B cell (primary cell): ENCODE data around the gene TRIM66. TPM values are rescaled to one million over a fixed set of nuclear protein-coding genes. Genes with fewer than 3 reads are reported as not detected.

ENCODE experiments used
- ATAC-seq: fragments of 200-7000 bp; cut with Tn5 transposase; one replicate; pipeline ENCODE4 v1.10.0; 2021; ENCODE audit warnings: low read depth, mild to moderate bottlenecking, moderate number of reproducible peaks, moderate library complexity
- CTCF ChIA-PET: fragments of 350-600 bp; sonication (Branson Sonifier 250); formaldehyde crosslinking; loops from one replicate; lab custom pipeline; 2021; ENCODE audit warnings: antibody characterized with exemption, inconsistent platforms; lab: Charles Lee
- POLR2A ChIA-PET: fragments of 350-600 bp; sonication (Branson Sonifier 250); formaldehyde crosslinking; loops from one replicate; lab custom pipeline; 2021; ENCODE audit warnings: antibody characterized with exemption; lab: Charles Lee
- DNase-seq: peaks from one replicate; pipeline ENCODE4 v3.0.0; 2013
- H2AFZ ChIP-seq: 2 replicates; pipeline ENCODE4 v1.6.1; 2012; ENCODE audit warnings: mild to moderate bottlenecking, low read depth, low read length; ENCODE audit not compliant: insufficient read depth, poor library complexity, severe bottlenecking
- H3K27ac ChIP-seq, 2 donors: 1 replicate in 1 of 2; 2 replicates in 1 of 2; pipeline ENCODE4 v1.5.1; 2012 to 2013; ENCODE audit warnings: low read length in 2 of 2, mild to moderate bottlenecking in 2 of 2, moderate library complexity in 1 of 2
- H3K27me3 ChIP-seq, 4 experiments: fragments of 200-600 bp in 1 of 4; sonication (generic) in 1 of 4; replicated peaks in 1 of 4; 1 replicate in 2 of 4; 2 replicates in 2 of 4; pipeline versions ENCODE4 v1.6.1 to v1.7.0; 2013 to 2016; ENCODE audit warnings: low read length in 3 of 4, mild to moderate bottlenecking in 2 of 4, mixed read lengths in 1 of 4, moderate library complexity in 1 of 4; ENCODE audit not compliant: insufficient read depth in 4 of 4, control insufficient read depth in 3 of 4; ENCODE audit errors: control extremely low read depth in 1 of 4
- H3K36me3 ChIP-seq, 2 experiments: replicated peaks in 1 of 2; 1 replicate in 1 of 2; 2 replicates in 1 of 2; pipeline versions ENCODE4 v1.6.1 to v1.7.1; 2013; ENCODE audit warnings: low read length in 1 of 2; ENCODE audit not compliant: insufficient read depth in 2 of 2, control insufficient read depth in 1 of 2; ENCODE audit errors: control extremely low read depth in 1 of 2, extremely low read depth in 1 of 2
- H3K4me1 ChIP-seq, 2 donors: fragments of 200-600 bp in 1 of 2; sonication (generic) in 1 of 2; 1 replicate in 1 of 2; 2 replicates in 1 of 2; pipeline versions ENCODE4 v1.5.1 to v1.6.1; 2013 to 2017; ENCODE audit warnings: low read length in 2 of 2; ENCODE audit not compliant: control insufficient read depth in 2 of 2, insufficient read depth in 2 of 2
- H3K4me2 ChIP-seq: replicated peaks from 2 replicates; pipeline ENCODE3; 2012; ENCODE audit warnings: mild to moderate bottlenecking, low read depth, low read length; ENCODE audit not compliant: poor library complexity, severe bottlenecking
- H3K4me3 ChIP-seq, 5 experiments: fragments of 200-600 bp in 1 of 5; sonication (generic) in 1 of 5; 1 replicate in 3 of 5; 2 replicates in 2 of 5; pipeline versions ENCODE4 v1.5.1 to v1.7.0; 2011 to 2016; ENCODE audit warnings: low read length in 4 of 5, mild to moderate bottlenecking in 4 of 5, low read depth in 2 of 5, control low read depth in 1 of 5, moderate library complexity in 1 of 5; ENCODE audit not compliant: insufficient read depth in 1 of 5; ENCODE audit errors: control extremely low read depth in 1 of 5, extremely low read depth in 1 of 5
- H3K79me2 ChIP-seq: fragments of 200-600 bp; sonication (generic); one replicate; pipeline ENCODE4 v1.6.0; 2016; ENCODE audit warnings: low read length; ENCODE audit not compliant: control insufficient read depth, insufficient read depth
- H3K9ac ChIP-seq: fragments of 200-600 bp; sonication (generic); 2 replicates; pipeline ENCODE4 v1.6.1; 2017; ENCODE audit warnings: mild to moderate bottlenecking, low read length, moderate library complexity
- H3K9me3 ChIP-seq, 3 donors: one replicate each; pipeline versions ENCODE4 v1.6.1 to v1.7.1; 2013; ENCODE audit warnings: low read length in 2 of 3; ENCODE audit not compliant: control insufficient read depth in 2 of 3, insufficient read depth in 1 of 3; ENCODE audit errors: control extremely low read depth in 1 of 3
- H4K20me1 ChIP-seq: 2 replicates; pipeline ENCODE4 v1.6.0; 2012; ENCODE audit warnings: mild to moderate bottlenecking, low read length; ENCODE audit not compliant: insufficient read depth, control insufficient read depth, poor library complexity, severe bottlenecking
- H3K27ac Mint-ChIP-seq: one replicate; pipeline ENCODE4 v1.8.0; 2021; ENCODE audit warnings: mixed read lengths
- H3K27me3 Mint-ChIP-seq: one replicate; pipeline ENCODE4 v1.8.0; 2021; ENCODE audit warnings: mixed read lengths
- H3K4me1 Mint-ChIP-seq: one replicate; pipeline ENCODE4 v1.8.0; 2021; ENCODE audit warnings: mixed read lengths
- H3K4me3 Mint-ChIP-seq: one replicate; pipeline ENCODE4 v1.8.0; 2021; ENCODE audit warnings: mixed read lengths
- H3K9me3 Mint-ChIP-seq: one replicate; pipeline ENCODE4 v1.8.0; 2022; ENCODE audit warnings: mixed read lengths; ENCODE audit not compliant: insufficient read depth
- EZH2 ChIP-seq: IDR thresholded peaks from 2 replicates; pipeline ENCODE4 v1.6.1; 2012; ENCODE audit warnings: borderline replicate concordance, low read depth, mild to moderate bottlenecking, moderate library complexity, low read length; ENCODE audit not compliant: insufficient read depth, poor library complexity, severe bottlenecking
- WGBS: methylation state at CpG from one replicate; pipeline ENCODE4 v1.1.5; 2013; ENCODE audit warnings: missing lambda C conversion rate; ENCODE audit not compliant: insufficient coverage; 5-methylcytosine and 5-hydroxymethylcytosine counted together
- intact Hi-C: fragments of 100-400 bp; cut with micrococcal nuclease; formaldehyde crosslinking; loops from one replicate; pipeline ENCODE4 v1.10.0; 2022
- polyA plus RNA-seq: library from polyadenylated mRNA; depleted of rRNA; stranded (reverse); fragments of >200 nt; gene quantifications from 2 replicates; pipeline ENCODE4 v1.2.3, GENCODE V29; 2012
- total RNA-seq, 2 donors: library from RNA; stranded (reverse); fragments of 120-200 nt in 1 of 2; gene quantifications; 1 replicate in 1 of 2; 2 replicates in 1 of 2; pipeline versions ENCODE4 v1.2.3 to v1.2.4, GENCODE V29; 2013 to 2022
- TF ChIP-seq, protein P1 (sequence below): fragments of 200-600 bp; IDR thresholded peaks from one replicate; pipeline ENCODE4 v1.8.0; 2022; ENCODE audit warnings: antibody characterized with exemption, mild to moderate bottlenecking

The TRIM66 gene
- total and polyA plus RNA-seq, 2 donors (not counting 1 experiment from before 2014, with no cell fraction given) = 11.1 to 21.1 TPM

DNA sequence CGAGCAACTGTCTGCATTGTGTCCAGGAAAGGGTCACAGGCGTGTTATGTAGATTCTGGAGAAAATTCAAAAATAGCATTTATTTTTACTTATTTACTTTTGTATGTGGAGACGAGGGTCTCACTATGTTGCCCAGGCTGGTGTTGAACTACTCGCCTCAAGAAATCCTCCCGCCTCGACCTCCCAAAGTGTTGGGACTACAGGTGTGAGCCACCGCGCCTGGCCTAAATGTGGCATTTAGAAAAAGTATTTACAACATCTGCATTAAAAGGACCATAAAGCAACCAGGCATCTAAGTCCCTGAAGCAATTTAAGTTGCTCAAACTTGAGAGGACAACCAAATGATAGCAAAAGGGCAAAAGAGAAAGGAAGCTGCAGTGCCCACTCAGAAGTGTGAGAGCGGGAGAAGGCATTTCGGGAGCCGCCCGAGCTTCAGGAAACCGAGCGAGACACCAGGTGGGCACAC is 595 bp downstream of the TRIM66 start:
- H3K4me1 Mint-ChIP-seq = peaks cover 40% of the 10 kb centered on the region
- H3K27ac Mint-ChIP-seq = peak overlapping the region; percentile 97
- ATAC-seq (no peak), DNase-seq (no peak)
- intact Hi-C loops = loop anchor here (2.0 to 10.0 kb wide), 7 partner anchors 50 to 1620 kb away; partner anchors contain the start of genes IPO7, TMEM9B and ZNF143
- H3K27me3 Mint-ChIP-seq = no peaks in the 10 kb centered on the region
- Histone ChIP-seq H3K9ac (peak overlapping the region; percentile 99), H4K20me1 (peaks cover 7% of the 10 kb centered on the region), H3K36me3 (peaks cover 3 to 43% of the 10 kb centered on the region in 2 experiments), H3K4me3 (peak overlapping the region; percentile 82 to 99 (median 88)), H3K27me3 (no peaks in the 10 kb centered on the region), H3K4me2 (peak overlapping the region; percentile 92), H2AFZ (peak overlapping the region; percentile 94), H3K27ac (peak overlapping the region; percentile 87 to 98), H3K9me3 (no peaks in the 10 kb centered on the region), H3K4me1 (peaks cover 22 to 25% of the 10 kb centered on the region in 2 donors), H3K79me2 (peaks cover 29% of the 10 kb centered on the region)
- H3K9me3 Mint-ChIP-seq = no peaks in the 10 kb centered on the region
- CTCF ChIA-PET = interaction anchor here (0.6 to 1.5 kb wide), 4 partner anchors 9 to 283 kb away, joined by 3 read pairs; partner anchors contain the start of gene TMEM9B
- POLR2A ChIA-PET = interaction anchor here (1.0 to 1.3 kb wide), 3 partner anchors 51 to 229 kb away, joined by 3 to 9 read pairs (median 3); partner anchors contain the start of gene AKIP1
- WGBS = 0% methylated on average over 6 of the region's 14 CpGs
- TF ChIP-seq, protein P1, sequence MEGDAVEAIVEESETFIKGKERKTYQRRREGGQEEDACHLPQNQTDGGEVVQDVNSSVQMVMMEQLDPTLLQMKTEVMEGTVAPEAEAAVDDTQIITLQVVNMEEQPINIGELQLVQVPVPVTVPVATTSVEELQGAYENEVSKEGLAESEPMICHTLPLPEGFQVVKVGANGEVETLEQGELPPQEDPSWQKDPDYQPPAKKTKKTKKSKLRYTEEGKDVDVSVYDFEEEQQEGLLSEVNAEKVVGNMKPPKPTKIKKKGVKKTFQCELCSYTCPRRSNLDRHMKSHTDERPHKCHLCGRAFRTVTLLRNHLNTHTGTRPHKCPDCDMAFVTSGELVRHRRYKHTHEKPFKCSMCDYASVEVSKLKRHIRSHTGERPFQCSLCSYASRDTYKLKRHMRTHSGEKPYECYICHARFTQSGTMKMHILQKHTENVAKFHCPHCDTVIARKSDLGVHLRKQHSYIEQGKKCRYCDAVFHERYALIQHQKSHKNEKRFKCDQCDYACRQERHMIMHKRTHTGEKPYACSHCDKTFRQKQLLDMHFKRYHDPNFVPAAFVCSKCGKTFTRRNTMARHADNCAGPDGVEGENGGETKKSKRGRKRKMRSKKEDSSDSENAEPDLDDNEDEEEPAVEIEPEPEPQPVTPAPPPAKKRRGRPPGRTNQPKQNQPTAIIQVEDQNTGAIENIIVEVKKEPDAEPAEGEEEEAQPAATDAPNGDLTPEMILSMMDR = no peak
- TF ChIP-seq EZH2 = no peak
- H3K4me3 Mint-ChIP-seq = peak overlapping the region; percentile 94

DNA sequence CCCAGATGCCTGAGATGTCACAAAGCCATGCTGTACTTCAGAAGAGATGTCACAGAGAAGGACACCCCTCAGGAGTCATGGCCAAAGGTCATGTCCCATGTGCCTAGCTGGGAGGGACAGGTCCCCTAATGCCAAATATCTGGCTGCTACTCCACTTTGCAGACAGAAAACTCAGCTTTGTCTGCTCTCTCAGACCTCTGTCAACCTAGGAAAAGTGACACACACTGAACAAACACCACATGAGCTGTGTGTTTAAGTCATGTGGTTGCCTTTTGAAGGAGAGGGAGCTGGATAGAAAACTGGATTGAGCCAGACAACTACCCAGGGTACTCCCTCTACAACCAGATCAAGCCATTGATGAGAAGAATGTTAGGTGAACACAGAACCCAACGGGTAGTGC is 3.5 kb downstream of the TRIM66 start:
- H3K9ac ChIP-seq = no peak overlapping the region
- H4K20me1 ChIP-seq = peaks cover 7% of the 10 kb centered on the region
- WGBS = 71% methylated on average over 1 of the region's 1 CpG
- H3K27me3 ChIP-seq = no peaks in the 10 kb centered on the region
- intact Hi-C loops = no loop called here
- no peaks in the 10 kb centered on the region for H3K27me3 Mint-ChIP-seq
- peaks cover 22% of the 10 kb centered on the region for H3K4me1 Mint-ChIP-seq
- no peak overlapping the region for H3K4me3 ChIP-seq
- ATAC-seq = no peak
- peaks cover 2 to 17% of the 10 kb centered on the region in 2 experiments for H3K36me3 ChIP-seq
- H3K9me3 ChIP-seq = no peaks in the 10 kb centered on the region
- ChIA-PET POLR2A (no interaction called here), CTCF (interaction anchor here (0.8 kb wide), 1 partner anchor 11 kb away, joined by 3 read pairs; no protein-coding TSS in a partner anchor)
- no peak for DNase-seq
- no peaks in the 10 kb centered on the region for H3K9me3 Mint-ChIP-seq
- no peak overlapping the region for H3K27ac ChIP-seq
- no peak overlapping the region for H3K4me3 Mint-ChIP-seq
- no peak for TF ChIP-seq EZH2
- TF ChIP-seq, protein P1 = no peak
- H3K27ac Mint-ChIP-seq = no peak overlapping the region
- no peak overlapping the region for H2AFZ ChIP-seq
- peaks cover 25% of the 10 kb centered on the region for H3K79me2 ChIP-seq
- H3K4me1 ChIP-seq = peaks cover 15 to 18% of the 10 kb centered on the region in 2 donors
- no peak overlapping the region for H3K4me2 ChIP-seq
